ENCODE measurements around the gene SLC6A18.

DNA sequence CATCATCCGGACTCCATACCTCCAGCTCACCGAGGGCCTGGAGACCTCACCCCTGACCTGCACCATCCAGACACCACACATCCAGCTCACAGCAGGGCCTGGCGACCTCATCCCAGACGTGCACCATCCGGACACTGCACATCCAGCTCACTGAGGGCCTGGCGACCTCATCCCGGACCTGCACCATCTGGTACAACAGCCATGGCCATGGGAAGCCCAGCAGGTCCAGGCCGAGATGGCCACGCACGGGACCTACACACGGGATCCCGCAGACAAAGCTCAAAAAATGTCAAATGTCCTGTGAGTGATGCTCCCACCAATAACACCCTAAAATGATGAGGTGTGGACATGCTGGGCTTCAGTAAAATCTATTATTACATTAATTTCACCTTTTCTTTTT lies 60.0 kb downstream of the SLC6A18 start:
- no peak for TF ChIP-seq CTCF (IDR thresholded peaks at IDR 0.05)
- no peak for TF ChIP-seq POLR2AphosphoS5 (IDR thresholded peaks at IDR 0.05)

All from gastroesophageal sphincter (tissue), 3 donors.